Measurements from ENCODE around the gene EIF2B4.

The EIF2B4 gene

GRCh38 chr2:27316655-27317412, 53.3 kb downstream of the EIF2B4 start:
- no peak overlapping the region for H3K4me2 ChIP-seq (ENCODE audit: low read length)
- H3K36me3 ChIP-seq (replicated peaks; ENCODE audit: low read depth, low read length), result no peaks in the 10 kb centered on the region
- H4K20me1 ChIP-seq (ENCODE audit: insufficient read depth, low read length), result no peaks in the 10 kb centered on the region
- H3K79me2 ChIP-seq (ENCODE audit: low read length), result peaks cover 9% of the 10 kb centered on the region
- no peak for TF ChIP-seq EZH2phosphoT487 (IDR thresholded peaks at IDR 0.05; ENCODE audit: low read depth)
- no peak for TF ChIP-seq CTCF (IDR thresholded peaks at IDR 0.05; ENCODE audit: low read depth, low read length)
- no peak overlapping the region for H3K9ac ChIP-seq (ENCODE audit: low read length)
- H2AFZ ChIP-seq (ENCODE audit: low read depth, low read length), result no peak overlapping the region
- no peak overlapping the region for H3K4me3 ChIP-seq (ENCODE audit: low read length)
- H3K27ac ChIP-seq (ENCODE audit: low read length), result no peak overlapping the region
- H3K9me3 ChIP-seq (ENCODE audit: insufficient read depth, low read length), result no peaks in the 10 kb centered on the region
- H3K27me3 ChIP-seq (ENCODE audit: low read depth, low read length), result no peaks in the 10 kb centered on the region
- H3K4me1 ChIP-seq (ENCODE audit: low read length), result peaks cover 5% of the 10 kb centered on the region

- Histone ChIP-seq H2AFZ (ENCODE audit: low read depth, low read length) (no peak overlapping the region), H3K27ac (ENCODE audit: low read length) (no peak overlapping the region), H3K4me1 (ENCODE audit: low read length) (no peaks in the 10 kb centered on the region), H3K9ac (ENCODE audit: low read length) (no peak overlapping the region), H3K4me3 (ENCODE audit: low read length) (no peak overlapping the region), H3K79me2 (ENCODE audit: low read length) (no peaks in the 10 kb centered on the region), H4K20me1 (ENCODE audit: insufficient read depth, low read length) (no peaks in the 10 kb centered on the region), H3K4me2 (ENCODE audit: low read length) (no peak overlapping the region), H3K27me3 (ENCODE audit: low read depth, low read length) (no peaks in the 10 kb centered on the region), H3K9me3 (ENCODE audit: insufficient read depth, low read length) (no peaks in the 10 kb centered on the region), H3K36me3 (replicated peaks; ENCODE audit: low read depth, low read length) (no peaks in the 10 kb centered on the region)
- TF ChIP-seq EZH2phosphoT487 (IDR thresholded peaks at IDR 0.05; ENCODE audit: low read depth), result no peak
- TF ChIP-seq CTCF (IDR thresholded peaks at IDR 0.05; ENCODE audit: low read depth, low read length), result no peak
Observed at GRCh38 chr2:27315122-27315521, 55.0 kb downstream of the EIF2B4 start.

GRCh38 chr2:27314709-27315108, 55.4 kb downstream of the EIF2B4 start:
- H3K4me1 ChIP-seq (ENCODE audit: low read length), result no peaks in the 10 kb centered on the region
- H2AFZ ChIP-seq (ENCODE audit: low read depth, low read length), result no peak overlapping the region
- no peak overlapping the region for H3K4me3 ChIP-seq (ENCODE audit: low read length)
- no peak overlapping the region for H3K9ac ChIP-seq (ENCODE audit: low read length)
- TF ChIP-seq CTCF (IDR thresholded peaks at IDR 0.05; ENCODE audit: low read depth, low read length) (no peak), EZH2phosphoT487 (IDR thresholded peaks at IDR 0.05; ENCODE audit: low read depth) (no peak)
- no peaks in the 10 kb centered on the region for H4K20me1 ChIP-seq (ENCODE audit: insufficient read depth, low read length)
- H3K36me3 ChIP-seq (replicated peaks; ENCODE audit: low read depth, low read length), result no peaks in the 10 kb centered on the region
- no peaks in the 10 kb centered on the region for H3K27me3 ChIP-seq (ENCODE audit: low read depth, low read length)
- H3K9me3 ChIP-seq (ENCODE audit: insufficient read depth, low read length), result no peaks in the 10 kb centered on the region
- H3K27ac ChIP-seq (ENCODE audit: low read length), result no peak overlapping the region
- H3K4me2 ChIP-seq (ENCODE audit: low read length), result no peak overlapping the region
- H3K79me2 ChIP-seq (ENCODE audit: low read length), result no peaks in the 10 kb centered on the region
